ENCODE results near the gene SLC50A1.

SLC50A1 gene

DNA sequence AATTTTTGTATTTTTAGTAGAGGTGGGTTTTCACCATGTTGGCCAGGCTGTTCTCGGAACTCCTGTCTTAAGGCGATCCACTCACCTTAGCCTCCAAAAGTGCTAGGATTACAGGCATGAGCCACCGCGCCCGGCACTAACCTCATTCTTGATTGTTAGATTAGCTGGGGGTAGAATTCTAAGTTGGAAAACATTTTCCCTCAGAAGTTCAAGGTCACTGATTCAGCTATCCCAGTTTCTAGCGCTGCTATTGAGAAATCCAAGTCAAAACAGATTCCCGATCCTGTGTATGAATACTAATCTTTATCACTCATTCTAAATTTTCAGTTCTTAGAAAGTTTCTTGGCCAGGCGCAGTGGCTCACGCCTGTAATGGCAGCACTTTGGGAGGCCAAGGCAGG, 32.3 kb upstream of the SLC50A1 start:
- Histone ChIP-seq H3K27ac (ENCODE audit: low read depth, low read length) (no peak overlapping the region), H3F3A (ENCODE audit: insufficient read depth) (no peaks in the 10 kb centered on the region), H3K9me2 (replicated peaks; ENCODE audit: insufficient read depth, low read length) (no peaks in the 10 kb centered on the region), H3K4me3 (ENCODE audit: insufficient read depth, low read length, poor library complexity, severe bottlenecking) (no peak overlapping the region), H3K4me2 (ENCODE audit: low read depth, low read length, poor library complexity, severe bottlenecking) (no peak overlapping the region), H3K27me3 (ENCODE audit: low read length) (no peaks in the 10 kb centered on the region), H3K9ac (ENCODE audit: low read length) (no peak overlapping the region), H2AFZ (ENCODE audit: low read depth, low read length, severe bottlenecking) (no peak overlapping the region), H3K9me3 (ENCODE audit: insufficient read depth, low read length) (no peaks in the 10 kb centered on the region), H4K20me1 (ENCODE audit: low read depth, low read length) (no peaks in the 10 kb centered on the region), H3K79me2 (ENCODE audit: insufficient read depth, low read length) (no peaks in the 10 kb centered on the region), H3K36me3 (ENCODE audit: low read length) (no peaks in the 10 kb centered on the region)
- TF ChIP-seq EZH2phosphoT487 (conservative IDR thresholded peaks at IDR 0.05; ENCODE audit: low read length) (no peak), CTCF (IDR thresholded peaks at IDR 0.05; ENCODE audit: insufficient read depth, low read length, poor library complexity, severe bottlenecking) (no peak)

DNA sequence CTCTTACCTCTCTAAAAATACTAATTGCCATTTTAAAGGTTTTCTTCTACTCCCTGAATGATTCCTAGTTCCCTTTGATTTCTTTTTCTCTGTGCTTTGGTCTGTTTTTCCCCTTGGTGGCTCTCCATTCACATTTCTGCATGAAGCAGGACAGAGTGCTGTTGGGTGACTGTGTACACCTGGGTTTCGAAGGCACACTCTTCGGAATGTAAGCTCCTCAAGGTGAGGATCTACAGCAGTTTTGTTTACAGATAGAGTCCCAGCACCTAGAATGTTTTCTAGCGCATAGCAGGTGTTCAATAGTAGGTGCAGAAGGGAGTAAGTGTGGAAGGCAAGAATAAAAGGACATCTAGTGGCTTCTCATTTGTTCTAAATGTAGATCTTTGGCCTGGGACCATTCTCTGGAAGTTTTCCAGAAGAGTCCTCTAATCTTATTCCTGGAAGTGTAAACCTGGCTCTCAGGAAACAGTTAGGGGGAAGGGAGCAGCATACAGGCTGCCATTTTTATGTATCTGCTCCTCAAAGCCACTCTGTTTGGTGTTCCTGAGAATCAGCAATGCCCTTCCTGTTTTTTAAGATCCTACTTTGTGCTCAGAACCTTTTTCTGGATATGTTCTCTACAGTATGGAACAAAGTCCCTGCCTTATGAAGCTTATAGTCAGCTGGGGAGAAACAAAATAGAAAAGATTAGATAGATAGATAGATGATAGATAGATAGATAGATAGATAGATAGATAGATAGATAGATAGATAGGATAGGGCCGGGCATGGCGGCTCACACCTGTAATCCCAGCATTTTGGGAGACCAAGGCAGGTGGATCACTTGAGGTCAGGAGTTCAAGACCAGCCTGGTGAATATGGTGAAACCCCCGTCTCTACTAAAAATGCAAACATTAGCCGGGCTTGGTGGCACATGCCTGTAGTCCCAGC, 30.8 kb upstream of the SLC50A1 start:
- no peak overlapping the region for H2AFZ ChIP-seq (ENCODE audit: low read depth, low read length, severe bottlenecking)
- no peak overlapping the region for H3K4me2 ChIP-seq (ENCODE audit: low read depth, low read length, poor library complexity, severe bottlenecking)
- H3K36me3 ChIP-seq (ENCODE audit: low read length) = no peaks in the 10 kb centered on the region
- H3K27ac ChIP-seq (ENCODE audit: low read depth, low read length) = no peak overlapping the region
- no peaks in the 10 kb centered on the region for H3K27me3 ChIP-seq (ENCODE audit: low read length)
- H4K20me1 ChIP-seq (ENCODE audit: low read depth, low read length) = no peaks in the 10 kb centered on the region
- no peaks in the 10 kb centered on the region for H3K9me3 ChIP-seq (ENCODE audit: insufficient read depth, low read length)
- no peaks in the 10 kb centered on the region for H3F3A ChIP-seq (ENCODE audit: insufficient read depth)
- H3K9ac ChIP-seq (ENCODE audit: low read length) = no peak overlapping the region
- no peaks in the 10 kb centered on the region for H3K79me2 ChIP-seq (ENCODE audit: insufficient read depth, low read length)
- no peak overlapping the region for H3K4me3 ChIP-seq (ENCODE audit: insufficient read depth, low read length, poor library complexity, severe bottlenecking)
- no peaks in the 10 kb centered on the region for H3K9me2 ChIP-seq (replicated peaks; ENCODE audit: insufficient read depth, low read length)
- TF ChIP-seq CTCF (IDR thresholded peaks at IDR 0.05; ENCODE audit: insufficient read depth, low read length, poor library complexity, severe bottlenecking) = no peak
- no peak for TF ChIP-seq EZH2phosphoT487 (conservative IDR thresholded peaks at IDR 0.05; ENCODE audit: low read length)

- no peak overlapping the region for H3K4me3 ChIP-seq (ENCODE audit: insufficient read depth, low read length, poor library complexity, severe bottlenecking)
- no peaks in the 10 kb centered on the region for H3F3A ChIP-seq (ENCODE audit: insufficient read depth)
- no peak overlapping the region for H3K27ac ChIP-seq (ENCODE audit: low read depth, low read length)
- TF ChIP-seq CTCF (IDR thresholded peaks at IDR 0.05; ENCODE audit: insufficient read depth, low read length, poor library complexity, severe bottlenecking) (no peak), EZH2phosphoT487 (conservative IDR thresholded peaks at IDR 0.05; ENCODE audit: low read length) (no peak)
- no peaks in the 10 kb centered on the region for H4K20me1 ChIP-seq (ENCODE audit: low read depth, low read length)
- no peak overlapping the region for H3K9ac ChIP-seq (ENCODE audit: low read length)
- no peak overlapping the region for H3K4me2 ChIP-seq (ENCODE audit: low read depth, low read length, poor library complexity, severe bottlenecking)
- no peaks in the 10 kb centered on the region for H3K27me3 ChIP-seq (ENCODE audit: low read length)
- no peak overlapping the region for H2AFZ ChIP-seq (ENCODE audit: low read depth, low read length, severe bottlenecking)
- H3K36me3 ChIP-seq (ENCODE audit: low read length) = no peaks in the 10 kb centered on the region
- no peaks in the 10 kb centered on the region for H3K9me2 ChIP-seq (replicated peaks; ENCODE audit: insufficient read depth, low read length)
- no peaks in the 10 kb centered on the region for H3K9me3 ChIP-seq (ENCODE audit: insufficient read depth, low read length)
- no peaks in the 10 kb centered on the region for H3K79me2 ChIP-seq (ENCODE audit: insufficient read depth, low read length)
Observed at GRCh38 chr1:155105604-155106011, 30.0 kb upstream of the SLC50A1 start.
